Measurements from ENCODE around the gene PDZD4.
A peak's percentile ranks its signal among the peaks of the same experiment; 100 is the strongest.

The PDZD4 gene

DNA sequence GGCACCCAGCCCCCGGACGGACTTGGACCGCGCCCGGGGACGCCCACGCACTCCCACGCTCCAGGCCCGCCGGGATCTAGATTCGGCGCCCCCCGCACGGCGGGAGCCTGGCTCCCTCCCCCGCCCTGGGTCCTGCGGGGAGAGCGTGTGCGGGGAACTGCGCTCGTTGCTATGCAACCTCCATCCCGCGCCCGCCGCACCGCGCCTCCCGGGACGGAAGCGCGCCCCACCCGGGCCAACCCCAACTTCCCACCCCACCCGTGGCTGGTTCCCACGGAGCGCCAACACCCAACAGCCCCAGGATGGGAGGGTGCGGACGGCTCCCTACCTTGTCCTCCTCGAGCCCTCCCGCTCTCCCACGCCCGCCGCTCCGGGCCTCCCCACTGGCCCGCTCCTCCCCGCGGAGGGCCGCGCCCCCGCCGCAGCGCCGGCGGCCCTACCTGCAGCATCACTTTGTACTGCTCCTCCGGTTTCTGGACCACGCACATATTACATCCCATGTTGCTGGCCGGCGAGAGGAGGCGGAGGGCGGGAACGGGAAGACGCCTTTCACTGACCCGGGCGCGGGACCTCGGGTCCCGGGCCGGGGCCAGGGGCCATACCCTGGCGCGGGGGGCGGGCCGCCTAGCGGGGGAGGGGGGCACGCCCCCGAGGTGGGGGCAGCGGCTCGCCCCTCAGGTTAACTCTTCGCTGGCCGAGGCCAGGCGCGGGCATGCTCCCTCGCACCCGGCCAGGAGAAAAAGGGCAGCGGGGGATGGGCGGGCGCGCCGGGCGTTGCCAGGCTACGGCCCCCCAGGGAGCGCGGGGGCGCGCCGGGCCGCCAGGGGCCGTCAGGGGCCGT, at the start of gene PDZD4:
Gene PDZD4 (minus strand): TSS at position 746 of the 841 bp plus-strand sequence. CDS start 246 bp downstream, at position 500.
- Histone ChIP-seq H3K27me3 (ENCODE audit: low read depth) (no peaks in the 10 kb centered on the region), H3K4me3 (peak within 1 kb of the TSS; percentile 37)
- in situ Hi-C loops (cut with MboI; ENCODE audit: low sequenced_read_pairs) = no loop called here

GRCh38 chrX:153879741-153880439, 49.5 kb upstream of the PDZD4 start:
- in situ Hi-C loops (cut with MboI; ENCODE audit: low sequenced_read_pairs) = no loop called here
- DNase-seq (ENCODE audit: low spot score in 2 of 2) = no peak
- H3K4me1 ChIP-seq = no peaks in the 10 kb centered on the region
- H3K36me3 ChIP-seq (replicated peaks) = no peaks in the 10 kb centered on the region
- H3K4me3 ChIP-seq = no peak overlapping the region
- H3K9me3 ChIP-seq = no peaks in the 10 kb centered on the region
- H3K27me3 ChIP-seq (ENCODE audit: low read depth) = peaks cover 8% of the 10 kb centered on the region

More for the DNA sequence above, at the start of gene PDZD4:
- H3K4me1 ChIP-seq = no peaks in the 10 kb centered on the region
- no peaks in the 10 kb centered on the region for H3K36me3 ChIP-seq (replicated peaks)
- H3K9me3 ChIP-seq = no peaks in the 10 kb centered on the region
- peak in 1 of 2 experiments; percentile 56 for DNase-seq (ENCODE audit: low spot score in 2 of 2)

DNA sequence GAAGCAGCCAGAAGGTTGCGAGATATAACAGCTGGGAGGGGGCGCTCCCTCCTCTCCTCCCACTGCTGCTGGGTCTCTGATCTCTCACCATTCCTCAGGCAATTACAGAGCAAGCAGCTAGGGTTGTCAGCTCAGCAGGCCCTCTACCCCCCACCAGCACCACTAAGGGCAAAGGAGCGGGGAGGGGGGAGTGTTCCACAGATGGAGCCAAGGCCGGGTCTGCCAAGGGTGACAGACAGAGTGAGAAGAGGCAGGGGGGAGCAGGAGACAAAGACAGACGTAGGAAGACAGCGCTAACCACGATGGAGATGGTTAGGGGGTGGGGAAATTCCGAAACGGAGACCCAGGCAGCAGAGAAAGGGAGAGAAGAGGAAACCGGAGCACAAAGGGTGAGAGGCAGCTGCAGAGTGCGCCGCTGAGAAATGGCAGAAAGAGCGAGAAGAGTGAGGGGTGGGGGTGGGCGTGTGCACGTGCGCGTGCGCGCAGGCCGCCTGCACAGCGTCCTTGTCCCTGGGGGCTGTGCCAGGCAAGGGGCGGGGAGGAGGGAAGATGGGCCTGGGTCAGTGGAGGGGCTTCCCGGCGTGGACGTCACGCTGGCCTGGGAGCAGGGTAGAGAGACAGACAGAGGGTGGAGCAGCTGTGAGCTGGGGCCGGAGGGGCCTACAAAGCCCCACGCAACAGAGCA, 48.8 kb upstream of the PDZD4 start:
- no peaks in the 10 kb centered on the region for H3K9me3 ChIP-seq
- no peaks in the 10 kb centered on the region for H3K36me3 ChIP-seq (replicated peaks)
- H3K4me3 ChIP-seq = no peak overlapping the region
- no peaks in the 10 kb centered on the region for H3K4me1 ChIP-seq
- peaks cover 8% of the 10 kb centered on the region for H3K27me3 ChIP-seq (ENCODE audit: low read depth)
- in situ Hi-C loops (cut with MboI; ENCODE audit: low sequenced_read_pairs) = no loop called here
- no peak for DNase-seq (ENCODE audit: low spot score in 2 of 2)

GRCh38 chrX:153878345-153878744, 48.0 kb upstream of the PDZD4 start:
- Histone ChIP-seq H3K4me3 (no peak overlapping the region), H3K9me3 (no peaks in the 10 kb centered on the region), H3K36me3 (replicated peaks) (no peaks in the 10 kb centered on the region), H3K4me1 (no peaks in the 10 kb centered on the region), H3K27me3 (ENCODE audit: low read depth) (peaks cover 8% of the 10 kb centered on the region)
- in situ Hi-C loops (cut with MboI; ENCODE audit: low sequenced_read_pairs) = no loop called here
- no peak for DNase-seq (ENCODE audit: low spot score in 2 of 2)

GRCh38 chrX:153877571-153878261, 47.4 kb upstream of the PDZD4 start:
- Histone ChIP-seq H3K36me3 (replicated peaks) (no peaks in the 10 kb centered on the region), H3K4me3 (no peak overlapping the region), H3K9me3 (no peaks in the 10 kb centered on the region), H3K27me3 (ENCODE audit: low read depth) (peaks cover 8% of the 10 kb centered on the region), H3K4me1 (no peaks in the 10 kb centered on the region)
- DNase-seq (ENCODE audit: low spot score in 2 of 2) = no peak
- in situ Hi-C loops (cut with MboI; ENCODE audit: low sequenced_read_pairs) = no loop called here

GRCh38 chrX:153876112-153876491, 45.8 kb upstream of the PDZD4 start:
- no peak for DNase-seq (ENCODE audit: low spot score in 2 of 2)
- Histone ChIP-seq H3K9me3 (no peaks in the 10 kb centered on the region), H3K4me3 (no peak overlapping the region), H3K27me3 (ENCODE audit: low read depth) (peaks cover 4% of the 10 kb centered on the region), H3K4me1 (no peaks in the 10 kb centered on the region), H3K36me3 (replicated peaks) (no peaks in the 10 kb centered on the region)
- in situ Hi-C loops (cut with MboI; ENCODE audit: low sequenced_read_pairs) = no loop called here

DNA sequence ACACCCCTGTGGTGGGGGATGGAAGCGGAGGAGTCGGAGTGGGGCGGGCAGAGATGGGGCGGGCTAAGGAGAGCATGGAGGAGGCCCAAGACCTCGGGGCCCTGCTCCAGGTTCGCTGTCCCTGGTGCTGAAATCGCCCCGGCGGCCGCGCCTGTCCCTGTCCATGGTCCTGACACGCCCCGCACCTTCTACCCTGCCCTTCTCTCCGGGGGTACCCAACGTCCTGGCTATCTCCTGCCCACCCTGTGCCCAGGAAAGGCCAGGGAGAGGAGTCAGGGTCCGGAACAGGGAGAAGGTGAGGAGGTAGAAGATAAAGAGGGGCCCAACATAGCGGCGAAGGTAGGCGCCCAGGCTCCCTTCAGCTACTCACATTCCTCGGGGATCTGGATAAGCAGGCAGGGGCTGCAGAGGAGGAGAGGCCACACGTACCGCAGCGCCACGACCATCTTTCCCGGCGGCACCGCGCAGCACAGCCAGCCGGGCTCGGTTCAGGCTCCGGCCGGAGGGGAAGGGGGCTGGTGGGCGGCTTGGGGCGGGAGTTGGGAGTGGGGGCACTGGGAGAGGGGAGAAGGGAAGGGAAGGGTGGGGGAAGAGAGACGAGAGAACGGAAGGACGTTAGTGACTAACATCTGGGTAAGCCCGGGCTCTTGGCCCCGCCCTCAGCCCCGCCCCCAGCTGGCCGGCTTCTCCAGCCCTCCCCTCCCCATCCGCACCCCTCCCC, 45.2 kb upstream of the PDZD4 start:
- peak; percentile 41 to 86 for DNase-seq (ENCODE audit: low spot score in 2 of 2)
- Histone ChIP-seq H3K27me3 (ENCODE audit: low read depth) (no peaks in the 10 kb centered on the region), H3K4me1 (no peaks in the 10 kb centered on the region), H3K9me3 (no peaks in the 10 kb centered on the region), H3K4me3 (no peak overlapping the region), H3K36me3 (replicated peaks) (no peaks in the 10 kb centered on the region)
- in situ Hi-C loops (cut with MboI; ENCODE audit: low sequenced_read_pairs) = no loop called here

DNA sequence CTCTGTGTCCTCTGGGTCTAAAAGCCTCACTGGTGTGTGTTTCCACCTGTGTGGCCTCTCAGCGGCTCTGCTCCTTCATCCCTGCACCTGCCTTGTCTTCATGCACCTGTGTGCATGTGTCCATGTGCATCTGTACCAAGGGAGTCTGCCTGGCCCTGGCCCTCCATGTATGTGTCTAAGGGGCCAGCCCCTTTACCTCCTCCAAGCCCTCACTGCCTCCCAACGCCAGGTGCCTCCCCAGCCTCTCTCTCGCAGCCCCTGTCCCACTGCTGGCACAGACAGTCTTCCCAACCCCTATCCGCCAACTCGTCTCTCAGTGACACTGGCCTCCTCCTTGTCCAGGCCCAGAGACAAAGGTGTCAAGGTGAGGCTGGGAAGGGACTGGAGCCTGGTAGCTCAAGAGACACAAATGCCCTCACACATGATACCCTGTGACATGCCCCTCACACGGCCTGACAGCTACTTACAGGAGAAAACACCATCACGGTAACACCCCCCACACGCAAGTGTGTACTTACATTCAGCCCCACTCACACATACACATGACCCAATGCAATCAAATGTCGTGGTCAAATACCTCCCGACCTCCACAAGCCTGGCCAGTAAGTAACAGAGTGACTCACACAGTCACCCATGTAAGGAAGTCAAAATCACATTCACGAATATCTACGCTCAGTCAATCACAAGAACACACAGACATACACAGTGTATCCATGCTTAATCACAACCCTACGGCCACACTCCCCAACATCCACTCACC, 44.2 kb upstream of the PDZD4 start:
- no peak overlapping the region for H3K4me3 ChIP-seq
- no peaks in the 10 kb centered on the region for H3K27me3 ChIP-seq (ENCODE audit: low read depth)
- H3K36me3 ChIP-seq (replicated peaks) = no peaks in the 10 kb centered on the region
- H3K4me1 ChIP-seq = no peaks in the 10 kb centered on the region
- no peak for DNase-seq (ENCODE audit: low spot score in 2 of 2)
- no peaks in the 10 kb centered on the region for H3K9me3 ChIP-seq
- in situ Hi-C loops (cut with MboI; ENCODE audit: low sequenced_read_pairs) = no loop called here

- DNase-seq (ENCODE audit: low spot score in 2 of 2) = no peak
- Histone ChIP-seq H3K36me3 (replicated peaks) (no peaks in the 10 kb centered on the region), H3K4me3 (no peak overlapping the region), H3K4me1 (no peaks in the 10 kb centered on the region), H3K27me3 (ENCODE audit: low read depth) (no peaks in the 10 kb centered on the region), H3K9me3 (no peaks in the 10 kb centered on the region)
- in situ Hi-C loops (cut with MboI; ENCODE audit: low sequenced_read_pairs) = no loop called here
Measured at GRCh38 chrX:153874085-153874365, 43.7 kb upstream of the PDZD4 start.

DNA sequence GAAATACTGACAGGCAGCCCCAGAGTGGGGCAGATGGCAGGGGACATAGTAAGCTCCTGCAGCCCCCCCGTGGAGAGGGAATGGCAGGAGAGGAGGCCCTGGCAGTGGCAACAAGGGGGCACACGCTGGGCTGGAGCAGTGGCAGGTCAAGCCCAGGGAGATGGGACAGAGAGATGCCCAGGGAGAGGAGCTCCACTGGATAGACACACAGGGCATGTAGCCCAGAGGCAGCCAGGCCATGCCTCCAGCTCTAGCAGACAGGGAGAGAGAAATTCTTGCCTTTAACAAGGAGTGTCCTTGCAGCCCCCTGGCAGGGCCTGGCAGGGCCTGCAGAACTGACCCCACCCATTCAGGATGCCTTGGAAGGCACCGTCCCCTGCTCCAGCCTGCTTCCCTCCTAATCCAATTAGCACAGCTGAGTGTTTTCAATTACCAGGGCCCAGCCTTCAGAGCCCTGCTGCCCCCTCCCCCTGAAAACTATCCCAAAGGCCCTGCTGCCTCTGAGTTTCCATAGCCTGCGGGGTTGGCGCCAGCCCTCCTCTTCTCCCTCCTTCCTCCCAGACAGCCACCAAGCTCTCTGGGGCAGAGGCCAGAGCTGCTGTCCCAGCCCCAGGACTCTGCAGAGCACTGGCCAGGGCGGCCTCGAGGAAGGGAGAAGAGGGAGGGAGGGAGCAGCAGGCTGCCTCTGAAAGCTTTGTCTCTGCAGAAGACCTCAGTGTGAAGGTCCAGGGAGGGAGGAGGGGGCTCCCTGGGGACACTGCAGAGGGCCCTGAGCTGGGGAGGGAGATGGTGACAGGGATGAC, 43.1 kb upstream of the PDZD4 start:
- in situ Hi-C loops (cut with MboI; ENCODE audit: low sequenced_read_pairs) = no loop called here
- no peaks in the 10 kb centered on the region for H3K9me3 ChIP-seq
- DNase-seq (ENCODE audit: low spot score in 2 of 2) = no peak
- H3K4me1 ChIP-seq = no peaks in the 10 kb centered on the region
- no peak overlapping the region for H3K4me3 ChIP-seq
- no peaks in the 10 kb centered on the region for H3K36me3 ChIP-seq (replicated peaks)
- no peaks in the 10 kb centered on the region for H3K27me3 ChIP-seq (ENCODE audit: low read depth)

GRCh38 chrX:153871946-153872878, 41.9 kb upstream of the PDZD4 start:
- no peaks in the 10 kb centered on the region for H3K27me3 ChIP-seq (ENCODE audit: low read depth)
- H3K36me3 ChIP-seq (replicated peaks) = no peaks in the 10 kb centered on the region
- no peak overlapping the region for H3K4me3 ChIP-seq
- DNase-seq (ENCODE audit: low spot score in 2 of 2) = peak in 1 of 2 experiments; percentile 3
- in situ Hi-C loops (cut with MboI; ENCODE audit: low sequenced_read_pairs) = no loop called here
- no peaks in the 10 kb centered on the region for H3K9me3 ChIP-seq
- H3K4me1 ChIP-seq = no peaks in the 10 kb centered on the region
